Gastrocnemius medialis (tissue), 4 donors: ENCODE data around the gene ELF4. TPM values are rescaled to one million over a fixed set of nuclear protein-coding genes. Genes with fewer than 3 reads are reported as not detected.

Experiments used
- ATAC-seq, 2 donors: fragments of 150-250 bp; one replicate each; pipeline ENCODE4 v1.9.1; 2016
- DNase-seq, 2 donors: peaks; one replicate each; pipeline ENCODE4 v3.0.0-alpha.2; 2019
- H3K27ac ChIP-seq, 4 donors: fragments of 200-600 bp; sonication (generic); 1 replicate in 1 of 4; 2 replicates in 3 of 4; pipeline ENCODE4 v1.5.1; 2016 to 2018; ENCODE audit warnings: mild to moderate bottlenecking in 2 of 4, moderate library complexity in 1 of 4
- H3K27me3 ChIP-seq, 3 donors: fragments of 200-600 bp; sonication (generic) in 2 of 3; 1 replicate in 1 of 3; 2 replicates in 2 of 3; pipeline versions ENCODE4 v1.5.1 to v1.6.0; 2016 to 2019; ENCODE audit warnings: mild to moderate bottlenecking in 1 of 3, moderate library complexity in 1 of 3
- H3K36me3 ChIP-seq, 2 donors: fragments of 200-600 bp; sonication (generic) in 1 of 2; one replicate each; pipeline ENCODE4 v1.5.1; 2017 to 2018
- H3K4me1 ChIP-seq, 2 donors: fragments of 200-600 bp; sonication (generic) in 1 of 2; one replicate each; pipeline ENCODE4 v1.5.1; 2016 to 2017; ENCODE audit warnings: mild to moderate bottlenecking in 2 of 2
- H3K4me3 ChIP-seq, 4 donors: fragments of 200-600 bp; sonication (generic) in 3 of 4; 1 replicate in 1 of 4; 2 replicates in 3 of 4; pipeline ENCODE4 v1.5.1; 2016 to 2019; ENCODE audit warnings: mild to moderate bottlenecking in 2 of 4
- H3K9me3 ChIP-seq, 3 donors: fragments of 200-600 bp; sonication (generic) in 2 of 3; 1 replicate in 1 of 3; 2 replicates in 2 of 3; pipeline ENCODE4 v1.5.1; 2016 to 2019
- POLR2A ChIP-seq, 2 donors: fragments of 450-650 bp; IDR thresholded peaks; one replicate each; pipeline ENCODE4 v1.6.1; 2017; ENCODE audit warnings: antibody characterized with exemption in 2 of 2, mild to moderate bottlenecking in 2 of 2, moderate library complexity in 2 of 2
- in situ Hi-C, 4 donors: fragments of 200-750 bp; cut with MboI; loops; one replicate each; pipeline versions ENCODE4 v1.15.0 to v1.8.0; 2017; ENCODE audit warnings: low sequenced_read_pairs in 4 of 4
- intact Hi-C: fragments of 100-400 bp; cut with DNase I; formaldehyde crosslinking; loops from one replicate; pipeline ENCODE4 v1.15.1; 2023; ENCODE audit warnings: low total_unique reads
- total RNA-seq, 4 donors: library from RNA; depleted of rRNA; stranded (reverse); fragments of >200 nt; gene quantifications; one replicate each; pipeline versions ENCODE4 v1.1.0 to v1.2.3, GENCODE V29; 2016
- TF ChIP-seq, protein P1 (sequence below), 5 experiments: fragments of 450-650 bp in 3 of 5; fragments of 200-600 bp in 2 of 5; sonication (generic) in 2 of 5; IDR thresholded peaks in 4 of 5; conservative IDR thresholded peaks in 1 of 5; 1 replicate in 4 of 5; 2 replicates in 1 of 5; pipeline ENCODE4 v1.5.1; 2016 to 2019; ENCODE audit warnings: antibody characterized with exemption in 5 of 5, mild to moderate bottlenecking in 3 of 5, moderate library complexity in 3 of 5

Gene ELF4
- total RNA-seq, 4 donors from 2014 or later, result 0.70 to 2.3 (median 1.4) TPM

DNA sequence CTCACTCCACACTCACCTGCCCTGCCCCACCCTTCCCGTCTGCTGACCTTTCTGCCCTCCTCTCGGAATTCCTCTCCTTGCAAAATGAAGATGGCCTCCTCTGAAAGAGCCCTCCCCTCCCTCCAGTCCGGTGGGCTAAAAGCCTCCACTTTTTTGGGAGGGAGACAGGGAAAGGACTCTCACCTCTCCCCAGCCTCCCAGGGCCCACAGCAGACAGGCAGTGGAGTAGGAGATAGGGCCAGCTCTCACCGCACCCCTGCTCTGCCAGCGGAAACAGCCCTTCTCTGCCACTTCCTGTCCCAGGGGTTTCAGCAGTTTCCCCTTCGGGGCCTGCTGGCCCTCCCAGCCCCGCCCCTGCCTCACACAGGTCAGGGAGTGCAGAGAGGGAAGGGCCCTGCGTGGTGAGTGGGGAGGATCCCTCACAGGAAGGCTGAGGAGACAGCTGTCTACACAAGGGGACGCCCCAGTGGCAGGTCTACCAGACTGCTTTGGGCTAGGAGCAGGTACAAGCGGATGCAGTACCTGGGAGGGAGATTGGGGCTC lies 18.2 kb downstream of the ELF4 start:
- no peak for ATAC-seq
- Histone ChIP-seq H3K27me3 (no peaks in the 10 kb centered on the region), H3K9me3 (no peaks in the 10 kb centered on the region), H3K36me3 (no peaks in the 10 kb centered on the region), H3K4me3 (no peak overlapping the region), H3K4me1 (no peaks in the 10 kb centered on the region), H3K27ac (no peak overlapping the region)
- intact Hi-C loops (no loop called here), in situ Hi-C loops (no loop called here)
- TF ChIP-seq POLR2A (IDR thresholded peaks at IDR 0.05), result no peak
- TF ChIP-seq, protein P1, sequence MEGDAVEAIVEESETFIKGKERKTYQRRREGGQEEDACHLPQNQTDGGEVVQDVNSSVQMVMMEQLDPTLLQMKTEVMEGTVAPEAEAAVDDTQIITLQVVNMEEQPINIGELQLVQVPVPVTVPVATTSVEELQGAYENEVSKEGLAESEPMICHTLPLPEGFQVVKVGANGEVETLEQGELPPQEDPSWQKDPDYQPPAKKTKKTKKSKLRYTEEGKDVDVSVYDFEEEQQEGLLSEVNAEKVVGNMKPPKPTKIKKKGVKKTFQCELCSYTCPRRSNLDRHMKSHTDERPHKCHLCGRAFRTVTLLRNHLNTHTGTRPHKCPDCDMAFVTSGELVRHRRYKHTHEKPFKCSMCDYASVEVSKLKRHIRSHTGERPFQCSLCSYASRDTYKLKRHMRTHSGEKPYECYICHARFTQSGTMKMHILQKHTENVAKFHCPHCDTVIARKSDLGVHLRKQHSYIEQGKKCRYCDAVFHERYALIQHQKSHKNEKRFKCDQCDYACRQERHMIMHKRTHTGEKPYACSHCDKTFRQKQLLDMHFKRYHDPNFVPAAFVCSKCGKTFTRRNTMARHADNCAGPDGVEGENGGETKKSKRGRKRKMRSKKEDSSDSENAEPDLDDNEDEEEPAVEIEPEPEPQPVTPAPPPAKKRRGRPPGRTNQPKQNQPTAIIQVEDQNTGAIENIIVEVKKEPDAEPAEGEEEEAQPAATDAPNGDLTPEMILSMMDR (IDR thresholded peaks at IDR 0.05 in 4 of 5, conservative IDR thresholded peaks at IDR 0.05 in 1 of 5), result no peak
- DNase-seq, result peak in 1 of 2 donors; percentile 31

DNA sequence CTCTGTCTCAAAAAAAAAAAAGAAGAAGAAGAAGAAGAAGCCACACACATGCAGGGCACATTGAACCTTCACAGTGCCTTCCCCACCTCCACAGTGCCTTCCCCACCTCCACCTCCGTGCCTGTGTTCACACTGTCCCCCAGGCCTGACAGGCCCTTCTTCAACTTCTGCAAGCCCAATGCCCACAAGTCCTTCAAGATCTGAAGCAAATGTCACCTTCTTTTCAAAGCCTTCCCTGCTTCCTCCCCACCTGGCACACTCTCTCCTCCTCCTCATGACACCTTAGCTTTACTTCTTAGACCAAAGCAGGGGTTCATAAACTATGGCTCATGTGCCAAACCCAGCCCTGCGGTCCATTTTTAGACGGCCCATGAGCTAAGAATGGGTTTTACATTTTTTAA lies 19.9 kb downstream of the ELF4 start:
- intact Hi-C loops, result no loop called here
- no peaks in the 10 kb centered on the region for H3K9me3 ChIP-seq
- H3K4me1 ChIP-seq, result no peaks in the 10 kb centered on the region
- no peak for TF ChIP-seq POLR2A (IDR thresholded peaks at IDR 0.05)
- TF ChIP-seq, protein P1 (IDR thresholded peaks at IDR 0.05 in 4 of 5, conservative IDR thresholded peaks at IDR 0.05 in 1 of 5), result no peak
- in situ Hi-C loops, result no loop called here
- H3K27ac ChIP-seq, result no peak overlapping the region
- ATAC-seq (no peak), DNase-seq (no peak)
- no peak overlapping the region for H3K4me3 ChIP-seq
- no peaks in the 10 kb centered on the region for H3K27me3 ChIP-seq
- H3K36me3 ChIP-seq, result no peaks in the 10 kb centered on the region

DNA sequence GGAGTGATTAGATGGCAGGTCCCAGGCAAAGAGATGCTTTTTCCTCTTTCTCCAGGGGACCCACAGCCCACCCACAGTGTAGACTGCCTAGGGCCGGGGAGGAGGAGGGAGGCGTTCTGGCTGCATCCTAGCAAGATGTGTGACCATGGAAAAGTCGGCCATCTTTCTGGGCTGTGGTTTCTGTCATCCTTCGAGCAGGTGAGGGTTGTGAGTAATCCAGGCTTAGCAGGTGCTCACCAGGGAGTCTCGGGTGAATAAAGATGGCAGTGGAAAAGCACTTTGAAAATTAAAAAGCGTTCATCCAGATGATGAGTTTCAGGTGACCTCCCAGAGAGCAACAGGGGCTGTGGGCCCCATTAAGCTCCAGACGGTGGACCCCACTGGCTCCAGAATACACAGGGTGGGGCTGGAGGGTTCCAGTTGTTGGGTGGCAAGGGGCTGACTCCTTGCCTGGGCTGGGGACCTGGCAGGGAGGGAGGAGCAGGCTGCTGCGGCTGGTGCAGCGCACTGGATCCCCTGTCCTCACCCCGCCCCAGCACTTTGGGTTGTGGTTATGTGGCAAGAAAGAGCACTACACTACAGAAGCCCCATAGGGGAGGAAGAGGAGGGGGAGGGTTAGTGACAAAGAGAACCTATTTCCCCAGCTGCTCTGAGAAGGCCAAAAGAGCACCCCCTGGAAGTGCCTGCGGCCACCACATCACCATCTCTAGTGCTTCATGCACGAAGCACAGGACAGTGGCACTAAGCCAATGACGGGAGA lies 23.7 kb downstream of the ELF4 start:
- in situ Hi-C loops, result no loop called here
- H3K27ac ChIP-seq, result peak overlapping the region; percentile 26 to 58 (median 57)

DNA sequence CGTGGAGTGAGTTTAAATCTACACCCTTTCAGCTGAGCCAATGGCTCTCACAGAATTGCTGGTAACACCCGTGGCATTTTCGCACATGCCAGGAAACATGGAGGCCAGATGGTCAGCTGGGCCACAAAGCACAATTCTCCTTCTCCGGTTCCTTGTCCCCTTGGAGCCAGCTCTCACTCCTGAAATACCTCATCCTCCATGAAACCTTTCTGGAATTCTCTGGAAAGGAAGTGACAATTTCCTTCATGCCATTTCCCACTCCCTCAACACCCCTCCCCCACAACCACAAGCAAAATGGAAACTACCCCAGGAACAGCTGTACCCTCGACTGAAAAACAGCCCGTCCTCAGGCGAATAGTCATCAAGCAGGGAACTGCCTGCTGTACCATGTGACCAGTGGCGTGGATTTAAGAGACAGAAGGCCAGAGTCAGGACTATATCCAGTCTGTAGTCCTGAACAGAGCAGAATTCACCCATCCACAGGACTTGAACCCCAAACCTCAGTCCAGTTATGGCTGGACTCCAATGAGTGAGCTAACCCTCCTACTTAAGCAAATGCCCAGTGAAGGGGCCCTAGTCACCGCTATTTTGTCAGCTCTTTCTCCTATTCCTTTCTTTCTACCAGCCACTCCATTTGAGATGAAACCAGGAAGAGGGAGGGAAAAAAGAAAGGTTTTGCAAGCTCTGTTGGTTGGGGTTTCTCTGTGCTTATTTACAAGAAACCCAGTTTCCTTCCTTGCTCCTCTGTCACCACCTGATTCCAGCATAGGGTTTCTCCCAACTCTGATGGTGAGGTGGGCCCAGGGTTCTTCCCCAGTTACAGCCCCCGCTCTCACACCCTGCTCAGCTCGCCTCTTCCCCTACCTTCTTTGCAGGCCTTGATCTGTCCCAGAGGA lies 24.5 kb downstream of the ELF4 start:
- TF ChIP-seq, protein P1 (IDR thresholded peaks at IDR 0.05 in 4 of 5, conservative IDR thresholded peaks at IDR 0.05 in 1 of 5), result no peak
- TF ChIP-seq POLR2A (IDR thresholded peaks at IDR 0.05), result peak in 1 of 2 donors; percentile 16
- intact Hi-C loops, result no loop called here
- DNase-seq, result no peak
- in situ Hi-C loops, result no loop called here
- Histone ChIP-seq H3K27ac (peak overlapping the region; percentile 26 to 58 (median 57)), H3K36me3 (no peaks in the 10 kb centered on the region), H3K4me1 (no peaks in the 10 kb centered on the region), H3K27me3 (no peaks in the 10 kb centered on the region), H3K4me3 (no peak overlapping the region), H3K9me3 (no peaks in the 10 kb centered on the region)
- no peak for ATAC-seq

More for the DNA sequence above, 23.7 kb downstream of the ELF4 start:
- no peaks in the 10 kb centered on the region for H3K9me3 ChIP-seq
- no peak for TF ChIP-seq POLR2A (IDR thresholded peaks at IDR 0.05)
- TF ChIP-seq, protein P1 (IDR thresholded peaks at IDR 0.05 in 4 of 5, conservative IDR thresholded peaks at IDR 0.05 in 1 of 5), result no peak
- H3K36me3 ChIP-seq, result no peaks in the 10 kb centered on the region
- H3K4me3 ChIP-seq, result no peak overlapping the region
- no peaks in the 10 kb centered on the region for H3K27me3 ChIP-seq
- DNase-seq (no peak), ATAC-seq (no peak)
- intact Hi-C loops, result no loop called here
- no peaks in the 10 kb centered on the region for H3K4me1 ChIP-seq
